Neuronal stem cell (in vitro differentiated cells): ENCODE measurements around the gene MYBPC2.

Experiments used
- DNase-seq: peaks from one replicate; pipeline ENCODE4 v3.0.0-alpha.2; 2013; ENCODE audit warnings: low spot score
- H2AFZ ChIP-seq: one replicate; pipeline ENCODE4 v1.6.1; 2013; ENCODE audit warnings: mild to moderate bottlenecking, low read length, inconsistent platforms
- H2AK5ac ChIP-seq: 2 replicates; pipeline ENCODE4 v1.6.1; 2013; ENCODE audit warnings: low read depth, mild to moderate bottlenecking, inconsistent platforms, low read length, moderate library complexity, mixed read lengths
- H2BK120ac ChIP-seq: 2 replicates; pipeline ENCODE4 v1.6.1; 2013; ENCODE audit warnings: low read depth, mild to moderate bottlenecking, inconsistent platforms, low read length, moderate library complexity, mixed read lengths
- H2BK12ac ChIP-seq: one replicate; pipeline ENCODE4 v1.6.1; 2013; ENCODE audit warnings: low read length, inconsistent platforms
- H2BK15ac ChIP-seq: 2 replicates; pipeline ENCODE4 v1.6.1; 2013; ENCODE audit warnings: mild to moderate bottlenecking, low read length, inconsistent platforms, mixed read lengths
- H2BK5ac ChIP-seq: one replicate; pipeline ENCODE4 v1.6.1; 2013; ENCODE audit warnings: inconsistent platforms, mild to moderate bottlenecking, low read length, moderate library complexity
- H3K14ac ChIP-seq: one replicate; pipeline ENCODE4 v1.6.1; 2013; ENCODE audit warnings: low read length, inconsistent platforms
- H3K18ac ChIP-seq: 2 replicates; pipeline ENCODE4 v1.6.1; 2013; ENCODE audit warnings: low read length, inconsistent platforms
- H3K23ac ChIP-seq: 2 replicates; pipeline ENCODE4 v1.6.1; 2013; ENCODE audit warnings: low read depth, mild to moderate bottlenecking, mixed read lengths, low read length, inconsistent platforms; ENCODE audit not compliant: poor library complexity
- H3K27ac ChIP-seq: replicated peaks from 3 replicates; pipeline ENCODE4 v1.5.1; 2013; ENCODE audit warnings: low read length, inconsistent platforms
- H3K27me3 ChIP-seq, 3 experiments: 2 replicates each; pipeline ENCODE4 v1.6.1; 2013; ENCODE audit warnings: low read length in 3 of 3, mild to moderate bottlenecking in 2 of 3, inconsistent platforms in 1 of 3, low read depth in 1 of 3, mixed read lengths in 1 of 3, moderate library complexity in 1 of 3; ENCODE audit not compliant: control insufficient read depth in 3 of 3, insufficient read depth in 3 of 3
- H3K36me3 ChIP-seq, 2 donors: replicated peaks in 1 of 2; 2 replicates each; pipeline ENCODE4 v1.6.1; 2013; ENCODE audit warnings: low read length in 2 of 2; ENCODE audit not compliant: control insufficient read depth in 2 of 2, insufficient read depth in 2 of 2
- H3K4ac ChIP-seq: 2 replicates; pipeline ENCODE4 v1.6.1; 2013; ENCODE audit warnings: inconsistent platforms, mild to moderate bottlenecking, low read length, moderate library complexity
- H3K4me1 ChIP-seq, 2 donors: 1 replicate in 1 of 2; 2 replicates in 1 of 2; pipeline ENCODE4 v1.6.1; 2013; ENCODE audit warnings: low read length in 2 of 2, low read depth in 1 of 2; ENCODE audit not compliant: control insufficient read depth in 2 of 2, insufficient read depth in 1 of 2
- H3K4me2 ChIP-seq: one replicate; pipeline ENCODE4 v1.6.1; 2013; ENCODE audit warnings: mild to moderate bottlenecking, low read length, inconsistent platforms; ENCODE audit not compliant: insufficient read depth, poor library complexity, severe bottlenecking
- H3K4me3 ChIP-seq, 2 donors: 2 replicates each; pipeline ENCODE4 v1.5.1; 2013; ENCODE audit warnings: low read length in 2 of 2, mild to moderate bottlenecking in 2 of 2, inconsistent platforms in 1 of 2, moderate library complexity in 1 of 2
- H3K79me1 ChIP-seq: one replicate; pipeline ENCODE4 v1.6.1; 2013; ENCODE audit warnings: low read depth, mild to moderate bottlenecking, inconsistent platforms, low read length, moderate library complexity
- H3K9ac ChIP-seq: one replicate; pipeline ENCODE4 v1.6.1; 2013; ENCODE audit warnings: mild to moderate bottlenecking, low read depth, low read length, inconsistent platforms; ENCODE audit not compliant: poor library complexity
- H3K9me3 ChIP-seq, 2 donors: replicated peaks in 1 of 2; 2 replicates each; pipeline versions ENCODE3 to v1.6.1; 2013; ENCODE audit warnings: low read length in 2 of 2, mild to moderate bottlenecking in 2 of 2, inconsistent platforms in 1 of 2, low read depth in 1 of 2, mixed read lengths in 1 of 2, moderate library complexity in 1 of 2; ENCODE audit not compliant: control insufficient read depth in 2 of 2, insufficient read depth in 1 of 2
- H4K8ac ChIP-seq: one replicate; pipeline ENCODE4 v1.6.1; 2013; ENCODE audit warnings: low read depth, mild to moderate bottlenecking, inconsistent platforms, low read length, moderate library complexity
- H4K91ac ChIP-seq: one replicate; pipeline ENCODE4 v1.6.1; 2013; ENCODE audit warnings: low read length, low read depth, mild to moderate bottlenecking, inconsistent platforms; ENCODE audit not compliant: poor library complexity
- WGBS, 2 donors: extraction: QIAGEN DNeasy Blood & Tissue Kit; methylation state at CpG; one replicate each; pipeline ENCODE4 v1.1.7; 2013; ENCODE audit warnings: missing lambda C conversion rate in 2 of 2, mixed read lengths in 1 of 2; ENCODE audit not compliant: insufficient read length in 2 of 2, insufficient replicate concordance in 1 of 2; ENCODE audit errors: extremely low coverage in 2 of 2; 5-methylcytosine and 5-hydroxymethylcytosine counted together

The MYBPC2 gene

GRCh38 chr19:50496189-50497021, 63.7 kb downstream of the MYBPC2 start:
- Histone ChIP-seq H3K27ac (no peak overlapping the region), H3K4me2 (no peak overlapping the region), H4K8ac (no peak overlapping the region), H3K79me1 (peaks cover 3% of the 10 kb centered on the region), H3K36me3 (no peaks in the 10 kb centered on the region), H2BK12ac (peak overlapping the region; percentile 82), H3K4me1 (peaks cover 21 to 31% of the 10 kb centered on the region in 2 donors), H2AFZ (peak overlapping the region; percentile 92), H3K14ac (no peak overlapping the region), H4K91ac (no peak overlapping the region), H3K4me3 (no peak overlapping the region), H3K9ac (peak overlapping the region; percentile 63), H2BK5ac (no peak overlapping the region), H2AK5ac (peak overlapping the region; percentile 94), H2BK15ac (no peak overlapping the region), H3K9me3 (no peaks in the 10 kb centered on the region), H3K4ac (no peak overlapping the region), H2BK120ac (no peak overlapping the region), H3K27me3 (peaks cover 0 to 63% (median 6%) of the 10 kb centered on the region in 3 experiments), H3K18ac (peak overlapping the region; percentile 85), H3K23ac (no peak overlapping the region)
- WGBS, 2 donors, result no CpG with 5 or more reads among the region's 30 CpGs
- DNase-seq, result no peak

GRCh38 chr19:50497022-50497405, 64.3 kb downstream of the MYBPC2 start:
- H4K8ac ChIP-seq, result no peak overlapping the region
- no peak overlapping the region for H2BK5ac ChIP-seq
- H3K27me3 ChIP-seq, result peaks cover 0 to 57% (median under 1%) of the 10 kb centered on the region in 3 experiments
- H3K9ac ChIP-seq, result no peak overlapping the region
- WGBS, 2 donors, result no CpG with 5 or more reads among the region's 8 CpGs
- peak overlapping the region; percentile 75 for H2BK12ac ChIP-seq
- H4K91ac ChIP-seq, result peak overlapping the region; percentile 59
- no peaks in the 10 kb centered on the region for H3K36me3 ChIP-seq
- H3K14ac ChIP-seq, result no peak overlapping the region
- no peak overlapping the region for H2BK15ac ChIP-seq
- H3K4me3 ChIP-seq, result no peak overlapping the region
- peaks cover 18 to 32% of the 10 kb centered on the region in 2 donors for H3K4me1 ChIP-seq
- DNase-seq, result no peak
- H3K27ac ChIP-seq, result no peak overlapping the region
- H2AK5ac ChIP-seq, result peak overlapping the region; percentile 94
- peaks cover 3% of the 10 kb centered on the region for H3K79me1 ChIP-seq
- H2BK120ac ChIP-seq, result no peak overlapping the region
- H2AFZ ChIP-seq, result peak overlapping the region; percentile 92
- H3K18ac ChIP-seq, result peak overlapping the region; percentile 33
- H3K4me2 ChIP-seq, result no peak overlapping the region
- no peak overlapping the region for H3K4ac ChIP-seq
- H3K23ac ChIP-seq, result no peak overlapping the region
- H3K9me3 ChIP-seq, result no peaks in the 10 kb centered on the region

DNA sequence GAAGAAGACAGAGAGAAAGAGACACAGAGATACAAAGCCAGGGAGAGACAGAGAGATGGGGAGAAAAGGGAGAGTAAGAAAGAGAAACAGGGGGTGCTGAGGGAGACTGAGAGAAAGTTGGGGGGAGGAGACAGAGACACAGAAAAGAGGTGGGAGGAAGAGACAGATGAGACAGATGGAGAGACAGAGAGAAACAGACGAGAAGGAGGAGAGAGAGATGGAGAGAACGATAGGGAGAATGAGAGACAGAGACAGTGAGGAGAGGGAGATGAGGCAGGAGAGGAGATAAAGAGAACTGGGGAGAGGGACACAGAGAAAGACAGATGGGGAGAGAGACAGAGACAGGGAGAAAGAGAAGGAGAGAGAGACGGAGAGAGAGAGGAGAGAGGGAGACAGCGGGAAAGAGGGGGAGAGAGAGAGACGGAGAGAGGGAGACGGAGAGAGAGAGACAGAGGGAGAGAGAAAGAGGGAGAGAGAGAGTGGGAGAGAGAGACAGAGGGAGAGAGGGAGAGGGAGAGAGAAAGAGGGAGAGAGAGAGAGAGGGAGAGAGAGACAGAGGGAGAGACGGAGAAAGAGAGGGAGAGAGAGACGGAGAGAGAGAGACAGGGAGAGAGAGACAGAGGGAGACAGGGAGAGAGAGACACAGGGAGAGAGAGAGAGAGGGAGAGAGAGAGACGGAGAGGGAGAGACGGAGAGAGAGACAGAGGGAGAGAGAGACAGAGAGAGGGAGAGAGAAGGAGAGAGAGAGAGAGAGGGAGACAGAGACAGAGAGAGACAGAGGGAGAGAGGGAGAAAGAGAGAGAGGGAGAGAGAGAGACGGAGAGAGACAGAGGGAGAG, 65.7 kb downstream of the MYBPC2 start:
- no peak overlapping the region for H4K91ac ChIP-seq
- H3K36me3 ChIP-seq, result no peaks in the 10 kb centered on the region
- H3K14ac ChIP-seq, result no peak overlapping the region
- WGBS, 2 donors, result no CpG with 5 or more reads among the region's 11 CpGs
- H3K9ac ChIP-seq, result no peak overlapping the region
- H2BK5ac ChIP-seq, result no peak overlapping the region
- H3K4me3 ChIP-seq, result no peak overlapping the region
- no peak overlapping the region for H2BK120ac ChIP-seq
- no peak overlapping the region for H4K8ac ChIP-seq
- H3K4ac ChIP-seq, result no peak overlapping the region
- no peak overlapping the region for H2BK15ac ChIP-seq
- no peak for DNase-seq
- H3K27ac ChIP-seq, result no peak overlapping the region
- H3K27me3 ChIP-seq, result peaks cover 0 to 43% (median 0%) of the 10 kb centered on the region in 3 experiments
- no peak overlapping the region for H3K23ac ChIP-seq
- no peak overlapping the region for H3K18ac ChIP-seq
- no peak overlapping the region for H3K4me2 ChIP-seq
- no peaks in the 10 kb centered on the region for H3K9me3 ChIP-seq
- H3K4me1 ChIP-seq, result peaks cover 15 to 27% of the 10 kb centered on the region in 2 donors
- peaks cover 3% of the 10 kb centered on the region for H3K79me1 ChIP-seq
- no peak overlapping the region for H2BK12ac ChIP-seq
- H2AK5ac ChIP-seq, result no peak overlapping the region
- no peak overlapping the region for H2AFZ ChIP-seq
